ENCODE measurements around the gene ADIG.

Gene ADIG

DNA sequence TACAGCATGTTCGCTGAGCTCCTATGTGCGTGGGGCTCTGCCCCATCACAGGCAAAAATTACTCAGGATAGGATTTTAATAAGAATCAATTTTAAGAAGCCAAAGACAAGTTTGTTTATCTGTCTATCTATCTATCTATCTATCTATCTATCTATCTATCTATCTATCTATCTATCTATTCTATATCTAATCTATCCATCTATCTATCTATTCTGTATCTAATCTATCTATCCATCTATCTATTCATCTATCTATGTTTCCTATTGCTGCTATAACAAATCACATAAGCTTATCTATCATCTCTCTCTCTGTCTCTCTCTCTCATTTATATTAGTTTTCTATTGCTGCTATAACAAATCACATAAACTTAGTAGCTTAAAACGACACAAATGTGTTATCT, 22.3 kb downstream of the ADIG start:
- DNase-seq, result no peak

DNA sequence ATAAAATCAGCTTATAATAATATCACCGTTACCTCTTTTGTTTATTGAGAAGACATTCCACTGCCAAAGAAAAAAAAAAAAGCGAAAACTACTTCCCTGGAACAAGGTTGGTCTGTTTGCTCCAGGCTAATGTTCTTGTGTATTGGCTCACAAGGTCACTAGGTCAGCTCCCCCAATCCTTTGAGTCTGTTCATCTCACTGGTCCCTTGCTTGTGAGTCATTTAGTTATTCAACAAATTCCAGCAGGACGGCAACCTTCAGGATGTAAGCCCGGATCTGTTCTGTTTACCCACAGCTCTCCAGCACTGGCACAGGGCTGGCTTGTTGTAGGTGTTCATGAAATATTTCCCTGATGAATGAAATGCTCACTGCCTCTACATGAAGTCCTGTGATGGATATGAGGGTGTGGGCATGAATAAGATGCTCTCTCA, 23.9 kb downstream of the ADIG start:
- no peak for DNase-seq

DNA sequence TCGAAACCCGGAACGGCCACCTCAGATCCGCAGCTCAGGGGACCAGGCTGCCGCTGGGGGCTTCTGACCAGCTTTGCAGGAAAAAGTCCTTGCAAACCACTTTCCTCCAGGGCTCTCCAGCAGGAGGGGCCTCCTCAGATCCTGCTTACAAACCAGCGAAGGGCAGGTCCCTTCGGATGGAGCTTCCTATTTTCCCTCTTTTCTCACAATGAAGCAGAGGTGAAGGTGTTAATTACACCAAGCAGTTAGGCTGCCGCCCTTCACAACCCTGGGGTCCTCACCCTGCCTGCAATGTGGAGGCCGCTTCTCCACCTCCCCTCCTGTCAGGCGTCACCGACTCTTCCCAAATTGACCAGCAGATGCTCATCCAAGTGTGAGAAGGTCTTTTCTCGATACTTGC, 26.4 kb downstream of the ADIG start:
- no peak for DNase-seq

DNA sequence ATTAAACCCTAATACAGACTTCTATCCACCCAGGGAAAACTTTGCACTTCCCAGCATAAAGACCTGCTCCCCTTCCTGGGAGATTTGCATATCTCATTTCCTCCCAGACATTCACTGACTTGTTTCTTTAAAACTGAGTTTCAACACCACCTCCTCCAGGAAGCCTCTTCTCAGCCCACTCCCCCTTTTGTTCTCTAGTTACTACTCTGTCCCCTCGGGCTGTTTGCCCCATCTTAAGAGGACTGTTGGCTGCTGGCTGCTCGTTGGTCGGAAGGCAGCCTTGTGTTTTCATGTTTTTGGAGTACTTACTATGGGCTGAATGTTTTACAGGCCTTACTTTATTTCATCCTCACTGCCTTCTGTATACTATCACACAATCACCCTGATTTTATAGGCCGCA, 27.2 kb downstream of the ADIG start:
- DNase-seq, result no peak

DNA sequence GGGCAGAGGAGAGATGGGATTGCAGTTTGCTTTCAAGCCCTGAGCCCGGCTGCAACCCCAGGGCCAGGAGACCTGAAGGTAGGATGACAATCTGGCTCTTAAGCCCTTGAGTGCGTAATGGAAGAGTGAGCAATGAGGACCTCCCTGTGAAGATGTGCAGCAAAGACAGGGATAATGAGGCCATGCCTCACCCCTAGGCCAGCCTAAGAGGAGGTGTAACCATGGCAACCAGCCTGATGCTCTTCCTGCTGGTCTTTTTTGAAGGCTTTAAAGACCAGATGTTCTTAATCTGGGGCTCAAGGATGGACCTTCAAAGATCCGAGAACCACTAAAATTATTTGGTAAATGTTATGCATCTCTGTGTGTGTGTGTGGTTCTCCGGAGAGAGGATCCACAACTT, 28.8 kb downstream of the ADIG start:
- DNase-seq, result no peak

DNA sequence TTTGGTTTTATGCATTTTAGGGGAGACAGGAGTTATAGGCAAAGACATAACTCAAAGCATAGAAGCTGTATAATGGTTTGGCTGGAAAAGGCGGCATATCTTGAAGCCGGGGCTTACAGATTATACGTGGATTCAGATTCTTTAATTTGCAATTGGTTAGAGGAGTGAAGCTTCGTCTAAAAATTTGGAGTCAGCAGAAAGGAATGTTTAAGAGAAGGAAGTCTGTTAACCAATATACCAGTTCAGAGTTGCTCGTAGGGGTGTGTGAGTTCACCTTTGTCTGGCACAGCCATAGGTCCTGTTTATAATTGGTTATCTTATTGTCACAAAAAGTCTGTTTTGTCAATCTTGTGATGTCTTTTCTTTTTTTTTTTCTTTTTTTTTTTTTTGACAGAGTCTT, 29.5 kb downstream of the ADIG start:
- no peak for DNase-seq

DNA sequence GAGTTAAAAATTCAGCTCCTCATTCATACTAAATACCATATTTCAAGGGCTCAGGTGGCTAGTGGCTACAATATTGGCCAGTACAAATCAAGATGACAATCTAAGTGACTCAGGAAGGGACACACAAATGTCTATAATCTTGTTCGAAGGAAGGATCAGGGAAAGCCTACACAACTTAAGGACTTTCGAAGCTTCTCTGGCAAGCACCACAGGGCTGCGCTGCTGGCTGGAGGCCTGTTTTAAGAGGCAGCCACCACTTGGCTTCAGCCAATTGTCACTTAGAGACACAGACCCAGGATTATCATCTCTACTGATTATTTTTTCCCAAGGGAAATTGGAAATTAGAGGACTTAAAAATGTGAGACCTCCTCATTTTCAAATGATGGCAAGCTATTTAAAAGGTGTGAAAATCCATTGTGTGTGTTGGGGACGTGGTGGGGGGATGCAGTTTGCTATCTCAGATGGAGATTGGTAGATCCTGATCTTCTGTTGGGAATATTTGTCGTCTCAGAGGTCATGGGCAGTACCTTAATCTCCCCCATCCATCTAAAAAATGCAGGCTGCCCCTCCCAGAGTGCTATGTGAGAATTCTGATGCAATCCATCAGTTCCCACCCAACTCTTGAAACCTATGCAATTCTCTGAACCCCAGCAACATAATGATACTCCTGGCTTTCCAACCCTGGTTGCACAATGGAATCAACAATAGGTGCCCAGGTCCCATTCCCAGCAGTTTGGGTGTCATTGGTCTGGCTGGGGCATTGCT, 31.9 kb downstream of the ADIG start:
- DNase-seq, result no peak

DNA sequence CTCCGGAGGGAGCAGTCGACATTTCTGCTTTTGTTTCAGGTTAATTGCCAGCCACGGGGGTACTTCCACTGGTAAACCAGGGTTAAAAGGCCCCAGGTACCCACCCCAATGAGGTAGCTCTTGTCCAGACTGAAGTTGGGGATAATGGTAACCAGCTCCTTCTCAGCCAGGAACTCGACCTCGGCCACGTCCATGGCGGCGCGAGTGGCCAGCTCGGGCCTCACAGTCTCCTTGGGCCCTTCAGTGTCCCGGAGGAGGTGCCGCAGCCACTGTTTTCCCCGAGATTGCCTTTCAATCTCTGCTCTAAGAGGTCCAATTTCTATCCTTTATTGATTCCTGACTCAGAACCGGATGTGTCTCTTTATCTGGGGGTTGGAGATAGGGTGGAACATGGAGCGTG, 34.3 kb downstream of the ADIG start:
- no peak for DNase-seq

DNA sequence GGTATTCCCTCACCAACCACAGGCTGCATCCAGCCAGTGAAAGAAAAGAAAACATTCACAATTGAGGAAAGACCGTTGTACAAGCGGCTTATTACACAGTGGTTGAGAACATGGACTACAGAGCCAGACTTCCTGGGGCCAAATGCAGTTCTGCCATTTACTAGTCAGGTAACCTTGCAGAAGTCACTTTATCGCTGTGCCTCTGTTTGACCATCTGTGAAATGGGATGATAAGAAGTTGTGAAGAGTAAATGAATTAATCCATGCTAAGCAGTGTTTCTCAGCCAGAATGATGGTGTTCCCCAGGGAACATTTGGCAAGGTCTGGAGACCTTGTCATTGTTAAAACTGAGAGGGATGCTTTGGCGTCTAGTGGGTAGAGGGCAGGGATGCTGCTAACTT, 35.5 kb downstream of the ADIG start:
- DNase-seq, result no peak

DNA sequence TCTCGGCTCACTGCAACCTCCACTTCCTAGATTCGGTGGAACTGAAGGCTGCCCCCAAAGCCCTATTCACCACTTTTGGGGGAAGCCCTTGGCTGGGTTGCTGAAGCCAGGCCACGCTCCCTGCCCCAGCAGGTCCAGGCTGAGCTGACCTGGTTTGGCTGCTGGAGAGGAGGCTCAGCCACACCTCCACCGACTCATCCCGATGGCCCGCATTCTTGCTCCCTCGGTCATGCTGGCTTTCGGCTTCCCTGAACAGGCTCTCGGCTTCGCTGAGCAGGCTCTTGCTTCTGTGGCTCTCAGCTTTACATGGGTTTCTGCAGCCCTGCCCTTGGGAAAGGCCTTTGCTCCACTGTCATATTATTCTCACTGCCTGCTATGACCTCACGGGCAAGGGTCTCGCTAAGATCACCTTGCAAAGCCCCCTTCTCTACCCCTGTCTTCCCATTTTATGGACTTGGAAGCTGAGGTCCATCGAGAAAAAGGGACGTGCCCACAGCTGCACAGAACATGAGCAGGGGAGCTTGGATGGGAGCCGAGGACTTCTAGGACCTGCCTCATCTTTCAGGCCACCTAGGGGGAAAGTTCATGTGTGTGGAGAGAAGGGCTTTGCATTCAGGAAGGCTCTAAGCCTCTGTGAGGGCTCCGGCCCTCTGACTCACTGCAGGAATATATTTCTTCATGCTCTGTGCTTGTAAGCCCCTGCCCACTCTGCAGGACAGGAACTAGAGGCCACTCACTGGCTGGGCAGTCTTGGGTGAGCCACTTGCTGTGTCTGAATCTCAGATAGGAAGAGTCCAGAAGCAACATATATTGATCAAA, 36.2 kb downstream of the ADIG start:
- no peak for DNase-seq

DNA sequence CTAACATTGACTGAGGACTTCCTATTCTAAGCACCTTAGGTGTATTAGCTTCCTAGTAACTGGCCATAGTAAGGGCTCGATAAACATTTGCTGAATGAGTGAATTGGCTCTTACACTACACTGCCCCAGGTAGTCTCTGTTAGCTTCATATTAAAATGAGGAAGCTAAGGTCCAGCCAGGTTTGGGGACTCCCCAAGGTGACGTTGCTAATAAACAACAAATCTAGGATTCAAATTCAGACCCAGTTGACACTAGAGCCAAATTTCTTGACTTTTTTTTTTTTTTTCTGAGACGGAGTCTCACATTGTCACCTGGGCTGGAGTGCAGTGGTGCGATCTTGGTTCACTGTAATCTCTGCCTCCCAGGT, 36.8 kb downstream of the ADIG start:
- no peak for DNase-seq

DNA sequence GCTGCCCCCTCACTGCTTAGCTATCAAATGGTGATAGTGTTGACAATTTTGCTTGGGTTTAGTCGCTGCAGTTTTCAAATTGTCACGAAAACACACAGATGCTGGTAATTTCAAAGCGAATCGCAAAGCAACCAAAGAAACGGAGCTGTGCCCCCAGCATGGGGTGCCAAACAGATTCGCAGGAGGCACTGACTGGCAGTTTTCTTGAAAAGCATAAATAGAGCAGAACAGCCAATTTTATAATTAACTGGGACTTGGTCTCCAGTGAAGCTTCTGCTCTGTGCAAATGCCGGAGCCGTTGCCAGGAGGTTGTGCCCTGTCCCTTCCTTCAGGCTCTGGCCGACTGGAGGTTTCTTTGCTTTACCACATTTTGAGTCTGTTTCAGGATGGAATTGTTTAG, 39.4 kb downstream of the ADIG start:
- no peak for DNase-seq

DNA sequence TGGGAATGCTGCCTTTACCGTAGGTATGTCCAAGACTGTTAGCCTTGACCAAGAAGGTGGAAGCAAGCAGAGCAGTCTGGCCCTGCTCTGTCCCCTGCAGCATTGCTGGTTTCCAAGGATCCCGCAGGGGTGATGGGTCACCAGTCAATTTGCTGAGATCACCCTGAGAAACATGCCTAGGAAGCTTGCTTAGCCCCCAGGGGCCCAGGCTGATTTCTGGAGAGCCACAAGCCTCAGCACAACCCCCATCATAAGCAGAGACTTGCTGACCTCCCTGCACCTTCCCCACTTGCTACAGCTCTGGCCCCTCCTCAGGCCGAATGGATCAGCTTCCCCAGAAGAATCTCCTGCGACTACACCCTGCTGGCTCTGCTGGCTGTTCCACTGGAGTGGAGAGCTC, 42.1 kb downstream of the ADIG start:
- no peak for DNase-seq

DNA sequence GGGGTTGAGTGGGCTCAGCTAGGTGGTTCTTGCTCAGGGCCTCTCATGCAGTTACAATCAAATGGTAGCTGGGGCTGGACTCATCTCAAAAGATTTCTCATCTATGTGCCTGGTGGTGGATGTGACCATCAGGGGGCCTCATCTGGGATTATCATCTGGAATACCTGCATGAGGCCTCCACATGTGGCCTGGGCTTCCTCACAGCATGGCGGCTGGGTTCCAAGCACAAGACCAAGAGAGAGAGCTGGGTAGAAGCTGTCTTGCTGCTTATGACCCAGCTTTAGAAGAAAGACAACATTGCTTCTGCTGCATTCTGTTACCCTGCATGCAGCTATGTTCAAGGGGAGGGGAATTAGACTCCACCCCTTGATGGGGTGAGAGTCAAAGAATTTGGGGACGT, 43.1 kb downstream of the ADIG start:
- no peak for DNase-seq

DNA sequence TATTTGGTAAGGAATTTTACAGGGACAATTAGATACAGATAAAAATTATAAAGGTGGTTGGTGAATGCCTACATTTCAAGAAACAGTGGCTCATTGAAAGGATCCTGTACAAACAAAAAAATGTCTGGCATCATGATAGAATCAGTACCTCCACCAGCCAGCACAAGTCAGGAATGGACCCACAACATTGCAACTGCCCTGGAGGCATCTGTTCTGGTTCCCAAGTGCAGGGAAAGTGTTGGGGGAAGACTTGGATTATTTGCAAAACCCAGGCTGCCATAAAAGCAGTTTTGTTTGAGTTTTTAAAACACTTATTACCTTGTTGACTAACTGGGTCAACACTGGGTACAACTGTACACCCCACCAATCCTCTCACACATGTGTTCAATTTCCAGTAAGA, 44.9 kb downstream of the ADIG start:
- DNase-seq, result no peak

DNA sequence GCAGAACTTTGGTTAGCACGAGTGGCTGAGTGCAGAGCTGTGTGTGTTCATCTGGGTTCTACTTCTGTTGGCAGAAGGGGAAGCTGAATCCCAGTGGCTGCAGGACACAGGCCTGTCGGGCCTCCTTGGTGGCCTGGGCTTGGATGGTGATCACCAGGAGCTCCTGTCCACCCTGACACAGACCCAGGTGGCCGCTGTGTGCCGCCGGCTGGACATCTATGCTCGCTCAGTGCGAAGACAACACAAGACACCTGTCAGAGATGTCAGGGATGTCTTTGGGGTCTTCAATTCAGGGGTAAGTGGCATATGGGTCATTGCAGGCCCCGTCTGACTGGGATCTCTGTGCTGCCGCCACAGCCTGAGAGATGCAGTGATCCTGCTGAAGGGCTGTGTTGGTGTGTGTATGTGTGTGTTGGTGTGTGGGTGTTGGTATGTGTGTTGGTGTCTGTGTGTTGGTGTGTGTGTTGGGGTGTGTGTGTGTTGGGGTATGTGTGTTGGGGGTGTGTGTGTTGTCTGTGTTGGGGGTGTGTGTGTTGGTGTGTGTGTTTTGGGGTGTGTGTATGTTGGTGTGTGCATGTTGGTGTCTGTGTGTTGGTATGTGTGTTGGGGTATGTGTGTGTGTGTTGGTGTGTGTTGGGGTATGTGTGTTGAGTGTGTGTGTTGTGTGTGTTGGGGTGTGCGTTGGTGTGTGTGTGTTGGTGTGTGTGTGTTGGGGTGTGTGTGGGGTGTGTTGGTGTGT, 46.1 kb downstream of the ADIG start:
- DNase-seq, result no peak

DNA sequence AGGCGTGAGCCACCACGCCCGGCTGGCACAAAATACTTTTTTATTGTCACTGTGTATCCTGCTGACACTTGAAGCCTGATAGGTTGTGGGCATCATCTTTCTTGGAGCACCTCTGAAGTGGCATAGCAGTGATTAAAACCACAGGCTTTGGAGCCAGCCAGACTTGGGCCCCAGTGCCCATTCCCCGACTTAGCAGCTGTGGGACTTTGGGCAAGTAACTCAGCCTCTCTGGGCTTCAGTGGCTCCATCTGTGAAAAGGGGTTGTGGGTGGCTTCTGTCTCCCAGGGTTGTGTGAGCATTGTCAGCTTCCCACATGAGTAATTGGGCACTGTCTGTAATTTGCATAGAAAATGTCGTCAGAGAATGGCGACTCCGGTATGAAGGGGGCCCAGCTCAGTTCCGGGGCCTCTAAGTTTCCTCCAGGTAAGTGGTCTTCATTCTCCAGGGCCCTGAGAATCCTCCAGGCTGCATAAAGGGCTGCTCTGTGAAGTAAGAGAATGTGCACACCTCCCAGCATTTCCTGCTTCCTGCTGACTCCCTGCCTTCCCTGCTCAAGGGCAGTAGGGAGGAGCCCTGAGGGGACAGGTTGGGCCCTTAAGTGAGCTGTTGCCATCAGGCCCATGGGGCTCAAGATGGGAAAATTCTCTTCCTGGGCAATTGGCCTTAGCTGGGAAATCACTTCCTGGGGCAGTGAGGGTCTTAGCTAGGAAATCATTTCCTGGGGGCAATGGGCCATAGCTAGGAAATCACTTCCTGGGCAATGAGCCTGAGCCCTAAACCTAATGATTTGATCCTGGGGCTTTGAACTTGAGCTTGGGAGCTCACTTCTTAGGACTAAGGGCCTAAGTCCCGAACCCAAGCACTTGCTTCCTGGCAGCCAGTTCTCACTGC, 47.8 kb downstream of the ADIG start:
- DNase-seq, result no peak

DNA sequence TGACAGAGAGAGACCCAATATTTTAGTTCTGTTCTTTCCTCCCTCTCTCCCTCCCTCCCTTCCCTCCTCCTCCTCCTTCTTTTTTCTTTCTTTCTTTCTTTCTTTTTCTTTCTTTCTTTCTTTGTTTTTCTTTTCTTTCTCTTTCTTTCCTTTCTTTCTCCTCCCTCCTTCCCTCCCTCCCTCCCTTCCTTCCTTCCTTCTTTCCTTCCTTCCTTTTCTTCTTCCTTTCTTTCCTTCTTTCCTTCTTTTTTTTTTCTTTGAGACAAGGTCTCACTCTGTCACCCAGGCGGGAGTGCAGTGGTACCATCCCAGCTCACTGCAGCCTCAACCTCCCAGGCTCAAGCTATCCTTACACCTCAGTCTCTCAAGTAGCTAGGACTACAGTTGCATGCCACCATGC, 49.0 kb downstream of the ADIG start:
- no peak for DNase-seq

DNA sequence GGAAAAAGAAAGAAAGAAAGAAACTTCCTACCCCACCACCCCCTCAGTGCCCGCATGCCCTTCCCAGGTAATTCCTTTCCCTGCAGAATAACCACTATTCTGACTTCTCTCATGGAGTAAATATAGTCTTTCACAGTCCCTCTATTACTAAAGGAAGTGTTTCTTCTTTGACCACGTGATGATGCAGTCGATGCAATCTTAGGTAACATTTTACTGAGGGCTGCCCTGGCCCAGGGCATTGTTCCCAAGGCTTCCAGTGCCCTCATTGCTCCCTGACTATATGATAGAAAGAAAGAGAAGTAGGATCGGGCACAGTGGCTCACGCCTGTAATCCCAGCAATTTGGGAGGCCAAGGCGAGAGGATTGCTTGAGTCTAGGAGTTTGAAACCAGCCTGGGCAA, 49.7 kb downstream of the ADIG start:
- DNase-seq, result no peak

DNA sequence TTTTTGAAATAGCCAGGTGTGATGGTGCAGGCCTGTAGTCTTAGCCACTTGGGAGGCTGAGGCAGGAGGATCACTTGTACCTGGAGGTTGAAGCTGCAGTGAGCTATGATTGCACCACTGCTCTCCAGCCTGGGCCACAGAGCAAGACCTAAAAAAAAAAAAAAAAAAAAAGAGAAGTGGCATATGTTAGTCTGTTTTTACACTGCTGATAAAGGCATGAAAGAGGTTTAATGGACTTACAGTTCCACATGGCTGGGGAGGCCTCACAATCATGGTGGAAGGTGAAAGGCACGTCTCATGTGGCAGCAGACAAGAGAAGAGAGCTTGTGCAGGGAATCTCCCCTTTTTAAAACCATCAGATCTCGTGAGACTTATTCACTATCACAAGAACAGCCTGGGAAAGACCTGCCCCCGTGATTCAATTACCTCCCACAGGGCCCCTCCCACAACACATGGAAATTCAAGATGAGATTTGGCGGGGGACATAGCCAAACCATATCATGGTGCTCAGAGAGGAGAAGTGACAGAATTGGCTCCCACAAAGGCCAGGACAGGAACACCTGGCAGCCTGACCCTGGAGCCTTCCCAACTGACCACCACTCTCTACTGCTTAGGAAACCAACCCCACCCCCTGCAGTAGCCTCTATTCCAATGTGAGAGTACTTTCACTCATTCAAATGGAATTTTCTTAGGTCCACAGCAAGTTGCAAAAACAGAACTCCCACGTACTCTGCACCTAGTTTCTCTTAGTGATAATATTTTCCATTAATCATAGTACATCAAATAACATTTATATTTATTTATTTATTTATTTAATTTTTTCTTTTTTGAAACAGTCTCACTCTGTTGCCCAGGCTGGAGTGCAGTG, 50.4 kb downstream of the ADIG start:
- no peak for DNase-seq

DNA sequence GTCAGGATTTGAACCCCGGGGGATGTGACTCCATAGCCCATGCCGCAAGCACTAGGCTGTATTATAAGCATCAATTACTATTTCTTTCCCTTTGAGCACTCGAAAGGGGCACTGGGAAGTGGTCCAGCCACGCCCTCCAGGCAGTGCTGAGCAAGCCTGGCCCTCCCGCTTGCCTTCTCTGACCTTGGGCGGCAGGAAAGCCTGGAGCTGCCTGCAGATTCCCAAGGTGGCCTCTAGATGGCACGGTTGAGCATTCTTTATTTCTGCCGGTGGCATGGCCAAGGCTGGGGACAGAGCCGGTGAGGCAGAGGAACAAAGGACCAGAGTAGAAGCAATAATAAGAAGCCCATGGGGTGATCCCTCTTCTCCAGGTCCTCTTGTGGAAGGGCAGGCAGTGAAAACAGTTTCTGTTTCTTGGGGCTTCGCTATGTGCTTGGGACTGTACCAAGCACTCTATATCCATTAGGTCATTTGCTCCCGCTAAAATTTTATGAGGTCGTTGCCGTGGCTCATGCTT, 52.6 kb downstream of the ADIG start:
- DNase-seq, result no peak
